Measurements from ENCODE around the gene EXOC4.

DNA sequence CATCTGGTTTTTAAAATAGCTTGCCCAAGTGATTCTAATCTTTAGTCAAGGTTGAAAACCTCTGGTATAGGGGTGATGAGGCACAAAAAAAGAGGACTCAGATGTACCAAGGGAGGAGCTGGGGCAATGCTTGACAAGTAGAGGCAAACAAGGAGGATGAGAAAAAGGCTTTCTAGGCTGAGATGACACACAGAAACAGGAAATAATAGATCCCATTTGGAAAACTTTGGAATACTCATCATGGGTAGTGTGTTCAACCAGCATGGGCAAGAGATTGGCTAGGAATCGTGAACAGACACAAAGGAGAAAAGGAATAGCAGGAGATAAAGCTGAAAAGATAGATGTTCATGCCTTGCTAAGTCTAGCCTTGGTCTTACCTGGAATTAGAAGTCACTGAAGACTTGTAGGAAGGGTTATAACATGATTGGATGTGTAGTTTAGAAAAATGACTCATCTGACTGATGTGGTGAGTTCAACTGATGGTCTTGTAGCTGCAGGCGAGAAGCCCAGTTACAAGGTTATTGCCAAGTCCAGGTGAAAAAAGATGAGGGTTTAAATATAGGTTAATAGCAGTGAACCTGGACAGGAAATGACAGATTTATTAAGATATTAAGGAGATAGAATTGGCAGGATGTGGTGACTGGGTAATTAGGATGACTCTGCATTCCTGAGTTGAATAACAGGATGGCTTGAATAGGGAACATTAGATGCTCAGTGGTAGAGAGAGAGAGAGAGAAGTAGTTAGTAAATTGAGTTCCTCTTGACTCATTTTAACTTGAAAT is 660.2 kb downstream of the EXOC4 start:
- TF ChIP-seq EZH2 (IDR thresholded peaks at IDR 0.05; ENCODE audit: borderline replicate concordance, low read length): no peak
- TF ChIP-seq, protein P1, sequence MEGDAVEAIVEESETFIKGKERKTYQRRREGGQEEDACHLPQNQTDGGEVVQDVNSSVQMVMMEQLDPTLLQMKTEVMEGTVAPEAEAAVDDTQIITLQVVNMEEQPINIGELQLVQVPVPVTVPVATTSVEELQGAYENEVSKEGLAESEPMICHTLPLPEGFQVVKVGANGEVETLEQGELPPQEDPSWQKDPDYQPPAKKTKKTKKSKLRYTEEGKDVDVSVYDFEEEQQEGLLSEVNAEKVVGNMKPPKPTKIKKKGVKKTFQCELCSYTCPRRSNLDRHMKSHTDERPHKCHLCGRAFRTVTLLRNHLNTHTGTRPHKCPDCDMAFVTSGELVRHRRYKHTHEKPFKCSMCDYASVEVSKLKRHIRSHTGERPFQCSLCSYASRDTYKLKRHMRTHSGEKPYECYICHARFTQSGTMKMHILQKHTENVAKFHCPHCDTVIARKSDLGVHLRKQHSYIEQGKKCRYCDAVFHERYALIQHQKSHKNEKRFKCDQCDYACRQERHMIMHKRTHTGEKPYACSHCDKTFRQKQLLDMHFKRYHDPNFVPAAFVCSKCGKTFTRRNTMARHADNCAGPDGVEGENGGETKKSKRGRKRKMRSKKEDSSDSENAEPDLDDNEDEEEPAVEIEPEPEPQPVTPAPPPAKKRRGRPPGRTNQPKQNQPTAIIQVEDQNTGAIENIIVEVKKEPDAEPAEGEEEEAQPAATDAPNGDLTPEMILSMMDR (IDR thresholded peaks at IDR 0.05; ENCODE audit: low read length): no peak

Data from OCI-LY1 (cell line).